ENCODE data around the gene PCNP.

Gene PCNP

GRCh38 chr3:101642441-101642840, 68.5 kb downstream of the PCNP start:
- Histone ChIP-seq H3K9me3 (ENCODE audit: control insufficient read depth, insufficient read depth, low read length) (no peaks in the 10 kb centered on the region), H3K27ac (ENCODE audit: low read length) (no peak overlapping the region), H3K36me3 (ENCODE audit: control insufficient read depth, insufficient read depth, low read length) (no peaks in the 10 kb centered on the region), H3K27me3 (ENCODE audit: control insufficient read depth, insufficient read depth, low read length) (no peaks in the 10 kb centered on the region), H3K4me3 (ENCODE audit: low read length) (no peak overlapping the region), H3K4me1 (ENCODE audit: control insufficient read depth, insufficient read depth, low read length) (peaks cover 3% of the 10 kb centered on the region; the same call in 1 of the 2 replicates)
- no peak for DNase-seq (ENCODE audit: low read depth, low spot score)
- WGBS (ENCODE audit: insufficient coverage, insufficient read length), result no CpG with 5 or more reads among the region's 3 CpGs

- no peak overlapping the region for H3K4me3 ChIP-seq (ENCODE audit: low read length)
- H3K27ac ChIP-seq (ENCODE audit: low read length), result no peak overlapping the region
- no peaks in the 10 kb centered on the region for H3K27me3 ChIP-seq (ENCODE audit: control insufficient read depth, insufficient read depth, low read length)
- H3K9me3 ChIP-seq (ENCODE audit: control insufficient read depth, insufficient read depth, low read length), result no peaks in the 10 kb centered on the region
- peaks cover 3% of the 10 kb centered on the region; the same call in 1 of the 2 replicates for H3K4me1 ChIP-seq (ENCODE audit: control insufficient read depth, insufficient read depth, low read length)
- no CpG with 5 or more reads among the region's 8 CpGs for WGBS (ENCODE audit: insufficient coverage, insufficient read length)
- no peak for DNase-seq (ENCODE audit: low read depth, low spot score)
- no peaks in the 10 kb centered on the region for H3K36me3 ChIP-seq (ENCODE audit: control insufficient read depth, insufficient read depth, low read length)
These were observed 69.2 kb downstream of the PCNP start for GRCh38 chr3:101643009-101643844.

Measured in iPS DF 6.9 (cell line).